Prostate gland (tissue), 2 donors: Measurements from ENCODE around the gene POFUT2.

Experiments
- POLR2A ChIP-seq: fragments of 450-650 bp; IDR thresholded peaks from one replicate; pipeline ENCODE4 v1.6.1; 2016; ENCODE audit warnings: antibody characterized with exemption, mild to moderate bottlenecking
- POLR2AphosphoS5 ChIP-seq: sonication (generic); formaldehyde crosslinking; IDR thresholded peaks from one replicate; pipeline ENCODE4 v1.6.1; 2017; ENCODE audit warnings: antibody characterized with exemption
- TF ChIP-seq, protein P1 (sequence below), 4 experiments: fragments of 200-600 bp in 2 of 4; fragments of 450-650 bp in 2 of 4; sonication (generic) in 2 of 4; IDR thresholded peaks; 1 replicate in 3 of 4; 2 replicates in 1 of 4; pipeline ENCODE4 v1.5.1; 2016 to 2019; ENCODE audit warnings: antibody characterized with exemption in 4 of 4, mild to moderate bottlenecking in 2 of 4, moderate library complexity in 2 of 4

GRCh38 chr21:45303751-45304475 lies 16.2 kb upstream of the POFUT2 start:
- TF ChIP-seq, protein P1, sequence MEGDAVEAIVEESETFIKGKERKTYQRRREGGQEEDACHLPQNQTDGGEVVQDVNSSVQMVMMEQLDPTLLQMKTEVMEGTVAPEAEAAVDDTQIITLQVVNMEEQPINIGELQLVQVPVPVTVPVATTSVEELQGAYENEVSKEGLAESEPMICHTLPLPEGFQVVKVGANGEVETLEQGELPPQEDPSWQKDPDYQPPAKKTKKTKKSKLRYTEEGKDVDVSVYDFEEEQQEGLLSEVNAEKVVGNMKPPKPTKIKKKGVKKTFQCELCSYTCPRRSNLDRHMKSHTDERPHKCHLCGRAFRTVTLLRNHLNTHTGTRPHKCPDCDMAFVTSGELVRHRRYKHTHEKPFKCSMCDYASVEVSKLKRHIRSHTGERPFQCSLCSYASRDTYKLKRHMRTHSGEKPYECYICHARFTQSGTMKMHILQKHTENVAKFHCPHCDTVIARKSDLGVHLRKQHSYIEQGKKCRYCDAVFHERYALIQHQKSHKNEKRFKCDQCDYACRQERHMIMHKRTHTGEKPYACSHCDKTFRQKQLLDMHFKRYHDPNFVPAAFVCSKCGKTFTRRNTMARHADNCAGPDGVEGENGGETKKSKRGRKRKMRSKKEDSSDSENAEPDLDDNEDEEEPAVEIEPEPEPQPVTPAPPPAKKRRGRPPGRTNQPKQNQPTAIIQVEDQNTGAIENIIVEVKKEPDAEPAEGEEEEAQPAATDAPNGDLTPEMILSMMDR (IDR thresholded peaks at IDR 0.05) = no peak
- TF ChIP-seq POLR2AphosphoS5 = no peak
- no peak for TF ChIP-seq POLR2A
